Measurements from ENCODE around the gene THADA.

Gene THADA

GRCh38 chr2:43258547-43259156 is 337.2 kb downstream of the THADA start:
- no peaks in the 10 kb centered on the region for H3K36me3 ChIP-seq

GRCh38 chr2:43255296-43255910 is 340.4 kb downstream of the THADA start:
- TF ChIP-seq, protein P1, sequence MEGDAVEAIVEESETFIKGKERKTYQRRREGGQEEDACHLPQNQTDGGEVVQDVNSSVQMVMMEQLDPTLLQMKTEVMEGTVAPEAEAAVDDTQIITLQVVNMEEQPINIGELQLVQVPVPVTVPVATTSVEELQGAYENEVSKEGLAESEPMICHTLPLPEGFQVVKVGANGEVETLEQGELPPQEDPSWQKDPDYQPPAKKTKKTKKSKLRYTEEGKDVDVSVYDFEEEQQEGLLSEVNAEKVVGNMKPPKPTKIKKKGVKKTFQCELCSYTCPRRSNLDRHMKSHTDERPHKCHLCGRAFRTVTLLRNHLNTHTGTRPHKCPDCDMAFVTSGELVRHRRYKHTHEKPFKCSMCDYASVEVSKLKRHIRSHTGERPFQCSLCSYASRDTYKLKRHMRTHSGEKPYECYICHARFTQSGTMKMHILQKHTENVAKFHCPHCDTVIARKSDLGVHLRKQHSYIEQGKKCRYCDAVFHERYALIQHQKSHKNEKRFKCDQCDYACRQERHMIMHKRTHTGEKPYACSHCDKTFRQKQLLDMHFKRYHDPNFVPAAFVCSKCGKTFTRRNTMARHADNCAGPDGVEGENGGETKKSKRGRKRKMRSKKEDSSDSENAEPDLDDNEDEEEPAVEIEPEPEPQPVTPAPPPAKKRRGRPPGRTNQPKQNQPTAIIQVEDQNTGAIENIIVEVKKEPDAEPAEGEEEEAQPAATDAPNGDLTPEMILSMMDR (IDR thresholded peaks at IDR 0.05) = no peak
- no peak overlapping the region for H3K4me3 ChIP-seq (ENCODE audit: low read depth in 1 of 2, low read length in 1 of 2)

More at GRCh38 chr2:43258547-43259156, 337.2 kb downstream of the THADA start:
- Histone ChIP-seq H3K27me3 (no peaks in the 10 kb centered on the region), H3K9me3 (no peaks in the 10 kb centered on the region), H3K27ac (no peak overlapping the region), H3K4me1 (ENCODE audit: control insufficient read depth in 1 of 2, insufficient read depth in 1 of 2, low read depth in 1 of 2, low read length in 1 of 2) (no peaks in the 10 kb centered on the region), H3K4me3 (ENCODE audit: low read depth in 1 of 2, low read length in 1 of 2) (no peak overlapping the region)
- TF ChIP-seq, protein P1 (IDR thresholded peaks at IDR 0.05) = no peak

GRCh38 chr2:43254331-43254730 is 341.5 kb downstream of the THADA start:
- Histone ChIP-seq H3K36me3 (no peaks in the 10 kb centered on the region), H3K4me3 (ENCODE audit: low read depth in 1 of 2, low read length in 1 of 2) (no peak overlapping the region), H3K27ac (no peak overlapping the region), H3K27me3 (no peaks in the 10 kb centered on the region), H3K4me1 (ENCODE audit: control insufficient read depth in 1 of 2, insufficient read depth in 1 of 2, low read depth in 1 of 2, low read length in 1 of 2) (no peaks in the 10 kb centered on the region), H3K9me3 (no peaks in the 10 kb centered on the region)
- TF ChIP-seq, protein P1 (IDR thresholded peaks at IDR 0.05) = no peak

More at GRCh38 chr2:43255296-43255910, 340.4 kb downstream of the THADA start:
- no peaks in the 10 kb centered on the region for H3K27me3 ChIP-seq
- no peaks in the 10 kb centered on the region for H3K4me1 ChIP-seq (ENCODE audit: control insufficient read depth in 1 of 2, insufficient read depth in 1 of 2, low read depth in 1 of 2, low read length in 1 of 2)
- H3K36me3 ChIP-seq = no peaks in the 10 kb centered on the region
- H3K9me3 ChIP-seq = no peaks in the 10 kb centered on the region
- H3K27ac ChIP-seq = no peak overlapping the region

DNA sequence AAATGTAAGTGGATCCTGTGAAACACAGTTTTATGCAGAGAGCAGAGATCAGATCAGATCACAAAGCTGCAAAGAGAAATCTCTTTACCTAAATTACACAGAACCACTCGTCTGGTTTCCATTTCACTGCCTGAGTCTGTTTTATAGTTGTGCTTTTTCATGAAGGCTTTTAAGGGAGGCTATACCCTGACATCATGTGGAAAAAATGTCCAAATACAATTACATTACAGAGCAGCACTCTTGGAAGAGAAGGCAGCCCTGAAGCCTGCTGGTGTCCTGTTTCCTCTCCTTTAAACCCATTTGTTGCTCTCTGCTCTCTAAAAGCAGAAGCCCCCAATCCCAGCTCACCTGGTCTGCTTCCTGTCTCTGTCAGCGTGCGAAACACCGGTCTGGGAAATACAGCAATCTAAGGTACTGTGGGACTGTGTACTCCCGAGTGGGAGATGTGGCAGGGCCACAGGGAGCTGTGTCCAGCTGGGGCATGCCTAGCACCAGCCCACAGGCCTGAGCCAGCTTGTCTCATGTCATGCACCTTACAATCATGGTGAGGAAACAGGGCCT is 344.6 kb downstream of the THADA start:
- Histone ChIP-seq H3K27me3 (no peaks in the 10 kb centered on the region), H3K4me1 (ENCODE audit: control insufficient read depth in 1 of 2, insufficient read depth in 1 of 2, low read depth in 1 of 2, low read length in 1 of 2) (no peaks in the 10 kb centered on the region), H3K9me3 (no peaks in the 10 kb centered on the region), H3K4me3 (ENCODE audit: low read depth in 1 of 2, low read length in 1 of 2) (no peak overlapping the region), H3K36me3 (no peaks in the 10 kb centered on the region), H3K27ac (no peak overlapping the region)
- TF ChIP-seq, protein P1 (IDR thresholded peaks at IDR 0.05) = no peak

- Histone ChIP-seq H3K36me3 (no peaks in the 10 kb centered on the region), H3K27ac (no peak overlapping the region), H3K4me3 (ENCODE audit: low read depth in 1 of 2, low read length in 1 of 2) (no peak overlapping the region), H3K4me1 (ENCODE audit: control insufficient read depth in 1 of 2, insufficient read depth in 1 of 2, low read depth in 1 of 2, low read length in 1 of 2) (no peaks in the 10 kb centered on the region), H3K9me3 (no peaks in the 10 kb centered on the region), H3K27me3 (no peaks in the 10 kb centered on the region)
- TF ChIP-seq, protein P1 (IDR thresholded peaks at IDR 0.05) = no peak
Observed at GRCh38 chr2:43250015-43250414, 345.8 kb downstream of the THADA start.

Measured in neutrophil (primary cell).